ENCODE results near the gene TPRN.

Gene TPRN

DNA sequence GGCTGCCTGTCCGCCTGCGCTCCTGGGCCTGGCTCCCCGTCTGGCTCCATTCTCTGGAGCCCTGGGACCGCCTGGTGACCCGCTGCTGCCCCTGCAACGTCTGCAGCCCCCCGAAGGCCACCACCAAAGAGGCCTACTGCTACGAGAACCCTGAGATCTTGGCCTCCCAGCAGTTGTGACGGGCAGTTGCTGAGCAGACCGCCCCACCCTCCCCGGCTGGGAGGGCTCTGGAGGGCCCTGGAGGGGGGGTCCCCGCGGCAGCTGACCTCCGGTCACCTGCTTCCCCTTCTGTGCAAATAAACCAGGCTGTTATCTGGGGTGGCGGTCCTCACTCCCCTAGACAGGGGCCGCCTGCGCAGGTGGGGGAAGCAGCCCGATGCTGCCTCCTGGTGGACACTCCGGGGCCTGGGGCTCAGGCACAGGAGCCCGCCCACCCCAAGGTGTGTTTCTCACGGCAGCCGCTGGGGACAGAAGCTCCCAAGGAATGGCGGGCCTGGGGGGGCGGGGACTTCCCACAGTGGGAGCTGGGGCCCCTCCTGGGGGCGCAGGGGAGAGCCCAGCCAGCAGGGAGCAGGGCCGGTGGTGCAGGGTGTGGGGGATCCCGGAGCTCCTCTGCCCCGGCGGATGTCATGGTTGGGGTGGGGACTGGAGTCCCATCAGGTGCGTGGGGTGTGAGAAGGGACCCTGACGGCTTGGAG is 35.8 kb upstream of the TPRN start:
- peak; percentile 89 to 92 for DNase-seq (ENCODE audit: low read depth in 2 of 2)

GRCh38 chr9:137235424-137236237 is 35.1 kb upstream of the TPRN start:
- DNase-seq (ENCODE audit: low read depth in 2 of 2), result no peak

- DNase-seq (ENCODE audit: low read depth in 2 of 2), result no peak
Observed at GRCh38 chr9:137234758-137235423, 34.4 kb upstream of the TPRN start.

DNA sequence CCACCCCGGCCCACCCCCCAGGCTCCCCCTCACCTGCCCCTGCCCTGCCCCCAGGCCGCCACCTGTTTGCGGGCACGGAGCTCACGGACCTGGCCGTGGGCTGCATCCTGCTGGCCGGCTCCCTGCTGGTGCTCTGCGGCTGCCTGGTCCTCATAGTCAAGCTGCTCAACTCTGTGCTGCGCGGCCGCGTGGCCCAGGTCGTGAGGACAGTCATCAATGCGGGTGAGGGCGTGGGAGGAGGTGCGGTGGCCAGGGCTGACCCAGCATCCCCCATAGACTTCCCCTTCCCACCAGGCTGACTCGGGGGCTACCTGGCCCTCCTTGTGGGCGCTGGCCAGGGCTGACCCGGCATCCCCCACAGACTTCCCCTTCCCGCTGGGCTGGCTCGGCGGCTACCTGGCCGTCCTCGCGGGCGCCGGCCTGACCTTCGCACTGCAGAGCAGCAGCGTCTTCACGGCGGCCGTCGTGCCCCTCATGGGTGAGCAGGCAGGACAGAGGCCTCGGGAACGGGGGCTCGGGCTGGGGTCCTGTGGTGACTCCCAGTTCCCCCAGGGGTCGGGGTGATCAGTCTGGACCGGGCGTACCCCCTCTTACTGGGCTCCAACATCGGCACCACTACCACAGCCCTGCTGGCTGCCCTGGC is 33.6 kb upstream of the TPRN start:
- no peak for DNase-seq (ENCODE audit: low read depth in 2 of 2)

DNA sequence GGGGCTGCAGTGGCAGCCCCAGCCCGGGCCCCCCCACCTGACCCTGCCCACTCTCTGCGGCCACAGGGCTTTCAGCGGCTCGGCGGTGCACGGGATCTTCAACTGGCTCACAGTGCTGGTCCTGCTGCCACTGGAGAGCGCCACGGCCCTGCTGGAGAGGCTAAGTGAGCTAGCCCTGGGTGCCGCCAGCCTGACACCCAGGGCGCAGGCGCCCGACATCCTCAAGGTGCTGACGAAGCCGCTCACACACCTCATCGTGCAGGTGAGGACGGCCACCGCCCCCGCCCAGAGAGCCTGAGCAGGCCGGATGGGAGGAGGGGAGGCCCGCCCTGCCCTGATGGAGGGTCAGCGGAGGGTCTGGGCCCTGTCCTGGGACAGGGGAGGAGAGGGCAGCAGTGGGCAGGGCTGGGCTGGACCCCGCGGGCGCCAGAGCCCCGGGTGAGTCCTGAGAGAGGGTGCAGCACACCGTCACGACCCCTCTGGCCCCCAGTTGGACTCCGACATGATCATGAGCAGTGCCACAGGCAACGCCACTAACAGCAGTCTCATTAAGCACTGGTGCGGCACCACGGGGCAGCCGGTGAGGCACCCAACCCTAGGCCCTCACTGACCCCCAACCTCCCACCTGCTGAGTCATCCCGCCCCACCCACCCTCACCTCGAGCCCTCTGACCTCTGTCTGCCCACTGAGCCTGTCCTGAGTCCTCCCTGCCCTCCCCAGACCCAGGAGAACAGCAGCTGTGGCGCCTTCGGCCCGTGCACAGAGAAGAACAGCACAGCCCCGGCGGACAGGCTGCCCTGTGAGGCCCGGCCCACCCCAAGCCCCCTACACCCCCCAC is 32.8 kb upstream of the TPRN start:
- no peak for DNase-seq (ENCODE audit: low read depth in 2 of 2)

- DNase-seq (ENCODE audit: low read depth in 2 of 2), result no peak
Observed at GRCh38 chr9:137232510-137232909, 32.0 kb upstream of the TPRN start.

GRCh38 chr9:137232101-137232500 is 31.6 kb upstream of the TPRN start:
- no peak for DNase-seq (ENCODE audit: low read depth in 2 of 2)

- DNase-seq (ENCODE audit: low read depth in 2 of 2), result no peak
Observed at GRCh38 chr9:137231372-137232039, 31.0 kb upstream of the TPRN start.

GRCh38 chr9:137230705-137231371 is 30.3 kb upstream of the TPRN start, which contains the start of gene SLC34A3:
TSS of gene SLC34A3 (plus strand) at chr9:137230901. CDS start at chr9:137231703, 802 bp downstream.
- no peak for DNase-seq (ENCODE audit: low read depth in 2 of 2)

DNA sequence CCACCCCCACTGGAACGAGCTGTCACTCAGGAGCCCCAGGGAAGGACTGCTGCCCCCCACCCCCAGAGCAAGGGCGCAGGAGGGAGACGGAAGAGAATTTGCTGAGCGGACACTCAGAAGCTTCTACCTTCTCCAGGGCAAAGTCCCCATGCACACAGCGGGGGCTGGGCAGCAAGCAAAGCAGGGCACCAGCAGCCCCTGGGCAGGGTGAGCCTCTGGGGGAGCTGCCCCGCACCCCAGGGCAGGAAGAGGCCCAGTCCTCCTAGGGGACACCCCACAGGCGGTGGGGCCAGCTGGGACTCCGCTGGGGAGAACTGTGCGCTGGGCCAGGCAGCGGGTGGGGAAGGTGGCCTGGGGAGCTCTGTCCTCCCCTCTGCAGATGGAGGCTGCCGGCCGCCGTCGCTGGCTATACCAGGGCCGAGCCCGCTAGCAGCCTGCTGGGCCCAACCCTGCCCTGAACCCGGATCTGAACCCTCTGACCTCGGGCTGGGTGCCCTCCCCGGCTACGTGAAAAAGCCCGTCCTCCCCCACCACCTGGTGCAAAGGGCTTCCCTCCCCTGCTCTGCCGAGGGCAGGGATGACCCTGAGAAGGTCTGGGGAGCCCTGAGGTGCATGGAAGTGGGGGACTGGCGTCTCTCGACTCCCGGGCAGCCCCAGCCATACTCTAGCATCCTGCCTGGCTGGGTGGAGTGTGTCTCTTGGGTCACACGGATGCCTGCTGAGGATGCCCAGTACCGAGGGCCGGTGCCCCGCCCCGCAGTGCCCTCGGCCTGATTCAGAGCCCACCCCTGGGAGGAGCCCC is 29.6 kb upstream of the TPRN start:
- DNase-seq (ENCODE audit: low read depth in 2 of 2), result no peak

- DNase-seq (ENCODE audit: low read depth in 2 of 2), result no peak
Observed at GRCh38 chr9:137228968-137229896, 28.7 kb upstream of the TPRN start.

- no peak for DNase-seq (ENCODE audit: low read depth in 2 of 2)
Observed at GRCh38 chr9:137228506-137228967, 28.0 kb upstream of the TPRN start.

- DNase-seq (ENCODE audit: low read depth in 2 of 2), result no peak
Observed at GRCh38 chr9:137227853-137228505, 27.4 kb upstream of the TPRN start.

DNA sequence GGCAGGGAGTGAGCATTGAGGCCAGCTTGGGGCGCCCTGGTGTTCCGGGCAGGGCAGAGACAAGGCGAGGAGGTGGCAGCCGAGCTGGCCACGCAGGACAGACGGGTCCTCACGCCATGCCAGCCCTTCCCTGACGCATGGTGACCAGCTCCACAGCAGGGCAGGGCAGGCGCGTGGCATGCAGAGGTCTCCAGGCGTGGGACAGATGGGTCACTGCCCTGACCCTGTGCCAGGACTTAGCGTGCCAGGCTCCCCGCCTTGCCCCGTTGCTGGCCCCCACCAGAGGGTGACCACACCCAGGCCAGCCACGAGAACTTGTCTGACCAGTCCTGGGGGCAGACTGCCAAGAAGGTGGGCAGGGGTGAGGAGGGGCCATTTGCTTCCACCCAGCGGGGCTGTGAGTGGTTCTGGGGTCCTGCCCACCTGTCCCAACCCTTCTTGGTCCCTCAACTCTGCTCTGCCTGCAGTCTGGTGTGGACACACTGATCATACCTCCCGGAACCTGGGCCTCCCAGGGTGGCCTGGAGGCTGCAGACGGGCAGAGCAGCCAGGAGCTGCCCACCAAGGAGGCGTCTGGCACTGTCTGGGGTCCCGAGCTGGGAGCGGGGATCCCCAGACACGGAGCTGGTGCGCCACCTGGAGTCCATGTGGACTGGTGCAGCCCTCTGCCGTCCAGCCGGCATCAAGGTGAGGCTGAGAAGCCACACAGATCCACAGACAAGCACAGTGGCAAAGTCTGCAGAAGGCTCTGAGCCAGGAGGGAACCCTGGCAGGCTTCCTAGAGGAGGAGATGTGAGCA is 26.7 kb upstream of the TPRN start, which contains the start of gene RNF224:
Gene RNF224, plus strand, starts transcription at position 449 of the 799 bp plus-strand sequence. CDS start 834 bp downstream, outside the sequence.
- peak; percentile 73 to 80 for DNase-seq (ENCODE audit: low read depth in 2 of 2)

- DNase-seq (ENCODE audit: low read depth in 2 of 2), result no peak
Observed at GRCh38 chr9:137226338-137227053, 26.0 kb upstream of the TPRN start.

Measured in stimulated activated CD4-positive, alpha-beta T cell treated with anti-CD3 and anti-CD28 coated beads, Interleukin-4, amount 100 ng/mL, for 48 hours (primary cell).